Heart right ventricle (tissue), 16 donors: ENCODE results near the gene FEV. TPM values are rescaled to one million over a fixed set of nuclear protein-coding genes. Genes with fewer than 3 reads are reported as not detected.

ENCODE experiments used
- ATAC-seq, 8 donors: fragments of 200-7000 bp; cut with Tn5 transposase; one replicate each; pipeline ENCODE4 v1.9.1; 2020; ENCODE audit warnings: mild to moderate bottlenecking in 8 of 8, moderate library complexity in 8 of 8, moderate number of reproducible peaks in 1 of 8
- DNase-seq, 2 donors: peaks; one replicate each; pipeline ENCODE4 v3.0.0-alpha.2; 2020
- H3K27ac ChIP-seq, 10 donors: fragments of 200-600 bp; sonication (generic) in 2 of 10; one replicate each; pipeline versions ENCODE4 v1.5.0 to v1.8.0; 2020 to 2022; ENCODE audit warnings: mild to moderate bottlenecking in 3 of 10
- H3K27me3 ChIP-seq, 7 donors: fragments of 200-600 bp; one replicate each; pipeline ENCODE4 v1.8.0; 2021 to 2022; ENCODE audit warnings: mild to moderate bottlenecking in 2 of 7
- H3K36me3 ChIP-seq, 9 donors: fragments of 200-600 bp; sonication (generic) in 1 of 9; one replicate each; pipeline versions ENCODE4 v1.5.0 to v1.8.0; 2020 to 2022; ENCODE audit warnings: mild to moderate bottlenecking in 2 of 9
- H3K4me1 ChIP-seq, 9 donors: fragments of 200-600 bp; sonication (generic) in 1 of 9; one replicate each; pipeline versions ENCODE4 v1.5.0 to v1.8.0; 2020 to 2022; ENCODE audit warnings: mild to moderate bottlenecking in 4 of 9
- H3K4me3 ChIP-seq, 10 donors: fragments of 200-600 bp; sonication (generic) in 2 of 10; one replicate each; pipeline versions ENCODE4 v1.5.0 to v1.8.0; 2020 to 2022; ENCODE audit warnings: mild to moderate bottlenecking in 7 of 10, moderate library complexity in 2 of 10
- H3K9me3 ChIP-seq, 11 donors: fragments of 200-600 bp in 10 of 11; sonication (generic) in 2 of 11; one replicate each; pipeline versions ENCODE4 v1.5.0 to v1.8.0; 2013 to 2022; ENCODE audit warnings: mild to moderate bottlenecking in 2 of 11, control low read depth in 1 of 11, moderate library complexity in 1 of 11
- WGBS, 2 donors: extraction: QIAGEN DNeasy Blood & Tissue Kit; methylation state at CpG; one replicate each; pipeline ENCODE4 v1.1.7; 2013; ENCODE audit warnings: inconsistent platforms in 1 of 2; 5-methylcytosine and 5-hydroxymethylcytosine counted together
- intact Hi-C, 10 donors: fragments of 100-400 bp; cut with DNase I; formaldehyde crosslinking; loops; one replicate each; pipeline versions ENCODE4 v1.11.1 to v1.14.2; 2022
- polyA plus RNA-seq, 2 donors: library from polyadenylated mRNA; stranded (reverse); fragments of 200-250 nt; gene quantifications; one replicate each; pipeline ENCODE4 v1.2.3, GENCODE V29; 2013
- total RNA-seq, 10 donors: library from RNA; stranded (reverse); fragmentation: NEBNext Ultra II Directional in 3 of 10; extraction: Animal tissue kit (Norgen Biotek cat#: 25700) in 3 of 10; gene quantifications; one replicate each; pipeline versions ENCODE4 v1.2.1 to v1.2.4, GENCODE V29; 2021 to 2023
- TF ChIP-seq, protein P1 (sequence below), 9 donors: fragments of 200-600 bp; sonication (generic) in 2 of 9; IDR thresholded peaks; one replicate each; pipeline versions ENCODE4 v1.5.0 to v1.8.0; 2021 to 2022; ENCODE audit warnings: antibody characterized with exemption in 9 of 9, mild to moderate bottlenecking in 5 of 9, moderate library complexity in 1 of 9
- donor health status: Arrhythmogenic right ventricular cardiomyopathy.
- donor health status: ischemic (EF 13 %, LVEDD 7.1; RV severe dilation, severe dysfunction).
- donor health status: healthy with polysubstance abuse.
- donor health status: DM: no; HTN: yes; CAD: no.
- donor health status: DM: no; HTN: no; CAD: no.
- donor health status: ischemic (EF 25% LVEDD 6.9; RV normal size, moderate dysfunction).
- donor health status: ischemic (EF 25% LVEDD 5.7; RV mildly dilated, moderate dysfunction).
- donor health status: healthy.
- donor health status: DM: yes; HTN: yes; CAD: no.
- donor health status: Ischemic cardiomyopathy.
- donor health status: ischemic (EF 35%, LVEDD 5.7; RV mildly dilated, moderate dysfunction).
- donor health status: nonischemic (EF 11% LVEDD 7.7; RV severe dilation, severe dysfunction).
- donor health status: DM: yes; HTN: yes; CAD: no.
- donor health status: PGD.
- donor health status: ischemic (EF 29% LVEDD 5.4; RV normal size, mild dysfunction).
- donor health status: nonischemic (EF 23%, LVEDD 6.1; RV moderate dilation, normal function).

The FEV gene
- total and polyA plus RNA-seq, 12 donors, result not detected

DNA sequence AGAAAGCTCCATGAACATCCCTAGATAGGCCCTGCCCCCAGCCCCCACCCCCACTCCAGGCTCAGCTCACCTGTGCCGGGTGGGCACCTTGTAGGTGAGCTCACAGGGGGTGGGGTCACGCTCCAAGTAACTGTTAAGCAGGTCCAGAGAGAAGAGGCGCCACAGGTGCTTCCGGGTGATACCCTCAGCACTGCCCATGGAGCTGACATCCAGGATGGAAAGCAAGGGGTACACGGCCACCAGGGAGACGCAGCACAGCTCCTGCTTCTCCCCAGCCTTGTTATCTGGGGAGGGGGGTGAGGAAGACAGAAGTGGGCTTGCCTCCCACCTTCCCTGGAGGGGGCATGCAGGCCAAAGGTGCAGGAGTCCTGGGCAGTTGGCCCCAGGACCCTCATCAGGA lies 34.5 kb upstream of the FEV start:
- intact Hi-C loops, result no loop called here
- ATAC-seq (no peak), DNase-seq (no peak)
- Histone ChIP-seq H3K9me3 (no peaks in the 10 kb centered on the region), H3K27me3 (peaks cover 0 to 36% (median 6%) of the 10 kb centered on the region in 7 donors), H3K27ac (no peak overlapping the region), H3K4me3 (no peak overlapping the region), H3K36me3 (no peaks in the 10 kb centered on the region), H3K4me1 (no peaks in the 10 kb centered on the region)
- WGBS, 2 donors, result 77 to 79% methylated on average over 6 of the region's 6 CpGs
- TF ChIP-seq, protein P1, sequence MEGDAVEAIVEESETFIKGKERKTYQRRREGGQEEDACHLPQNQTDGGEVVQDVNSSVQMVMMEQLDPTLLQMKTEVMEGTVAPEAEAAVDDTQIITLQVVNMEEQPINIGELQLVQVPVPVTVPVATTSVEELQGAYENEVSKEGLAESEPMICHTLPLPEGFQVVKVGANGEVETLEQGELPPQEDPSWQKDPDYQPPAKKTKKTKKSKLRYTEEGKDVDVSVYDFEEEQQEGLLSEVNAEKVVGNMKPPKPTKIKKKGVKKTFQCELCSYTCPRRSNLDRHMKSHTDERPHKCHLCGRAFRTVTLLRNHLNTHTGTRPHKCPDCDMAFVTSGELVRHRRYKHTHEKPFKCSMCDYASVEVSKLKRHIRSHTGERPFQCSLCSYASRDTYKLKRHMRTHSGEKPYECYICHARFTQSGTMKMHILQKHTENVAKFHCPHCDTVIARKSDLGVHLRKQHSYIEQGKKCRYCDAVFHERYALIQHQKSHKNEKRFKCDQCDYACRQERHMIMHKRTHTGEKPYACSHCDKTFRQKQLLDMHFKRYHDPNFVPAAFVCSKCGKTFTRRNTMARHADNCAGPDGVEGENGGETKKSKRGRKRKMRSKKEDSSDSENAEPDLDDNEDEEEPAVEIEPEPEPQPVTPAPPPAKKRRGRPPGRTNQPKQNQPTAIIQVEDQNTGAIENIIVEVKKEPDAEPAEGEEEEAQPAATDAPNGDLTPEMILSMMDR (IDR thresholded peaks at IDR 0.05), result no peak

DNA sequence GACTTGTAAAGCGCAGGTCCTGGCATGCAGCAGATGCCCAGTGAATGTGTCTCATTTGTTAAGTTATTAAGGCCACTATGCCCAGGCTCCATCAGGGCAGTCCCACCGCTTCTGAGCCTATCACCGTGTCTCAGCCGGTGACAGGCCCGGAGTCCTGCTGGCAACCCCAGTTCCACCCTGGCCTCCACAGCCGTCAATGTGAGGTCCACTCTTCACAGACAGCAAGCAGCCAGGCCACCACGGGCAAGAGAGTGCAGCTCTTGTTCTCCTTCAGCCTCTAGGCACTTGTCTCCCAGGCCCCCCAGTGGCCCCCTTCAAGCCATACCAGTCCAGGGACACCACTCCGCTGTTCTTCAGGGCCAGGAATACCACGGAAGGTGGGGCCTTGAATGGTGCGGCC lies 33.7 kb upstream of the FEV start:
- TF ChIP-seq, protein P1 (IDR thresholded peaks at IDR 0.05), result no peak
- H3K27ac ChIP-seq, result no peak overlapping the region
- ATAC-seq, result no peak
- H3K27me3 ChIP-seq, result peaks cover 0 to 38% (median 7%) of the 10 kb centered on the region in 7 donors
- H3K9me3 ChIP-seq, result no peaks in the 10 kb centered on the region
- no peaks in the 10 kb centered on the region for H3K36me3 ChIP-seq
- WGBS, 2 donors, result 83 to 84% methylated on average over 10 of the region's 10 CpGs
- no peak overlapping the region for H3K4me3 ChIP-seq
- no peak for DNase-seq
- intact Hi-C loops, result no loop called here
- no peaks in the 10 kb centered on the region for H3K4me1 ChIP-seq

DNA sequence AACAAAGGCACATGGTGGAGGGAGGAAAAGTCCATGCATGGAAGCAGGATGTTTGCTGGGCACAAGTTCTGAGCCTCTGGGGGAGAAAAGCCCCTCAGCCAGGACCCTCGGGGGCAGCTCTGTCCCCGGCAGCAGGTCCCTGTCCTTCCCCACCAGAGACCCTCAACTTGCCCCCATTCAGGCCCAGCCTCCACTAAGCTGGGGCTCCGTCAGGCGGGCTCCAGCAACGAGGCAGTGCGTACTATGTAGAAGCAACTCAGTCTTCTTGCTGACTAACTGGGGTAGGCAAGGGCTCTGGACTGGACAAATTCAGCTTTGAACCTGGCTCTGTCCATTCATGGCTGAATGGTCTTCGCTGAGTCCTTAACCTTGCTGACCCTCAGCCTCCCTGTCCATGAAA lies 33.3 kb upstream of the FEV start:
- Histone ChIP-seq H3K36me3 (no peaks in the 10 kb centered on the region), H3K4me1 (no peaks in the 10 kb centered on the region), H3K27me3 (peaks cover 0 to 41% (median 11%) of the 10 kb centered on the region in 7 donors), H3K4me3 (no peak overlapping the region), H3K9me3 (no peaks in the 10 kb centered on the region), H3K27ac (no peak overlapping the region)
- intact Hi-C loops, result no loop called here
- no peak for ATAC-seq
- WGBS, 2 donors, result 82 to 92% methylated on average over 7 of the region's 7 CpGs
- DNase-seq, result no peak
- TF ChIP-seq, protein P1 (IDR thresholded peaks at IDR 0.05), result no peak

DNA sequence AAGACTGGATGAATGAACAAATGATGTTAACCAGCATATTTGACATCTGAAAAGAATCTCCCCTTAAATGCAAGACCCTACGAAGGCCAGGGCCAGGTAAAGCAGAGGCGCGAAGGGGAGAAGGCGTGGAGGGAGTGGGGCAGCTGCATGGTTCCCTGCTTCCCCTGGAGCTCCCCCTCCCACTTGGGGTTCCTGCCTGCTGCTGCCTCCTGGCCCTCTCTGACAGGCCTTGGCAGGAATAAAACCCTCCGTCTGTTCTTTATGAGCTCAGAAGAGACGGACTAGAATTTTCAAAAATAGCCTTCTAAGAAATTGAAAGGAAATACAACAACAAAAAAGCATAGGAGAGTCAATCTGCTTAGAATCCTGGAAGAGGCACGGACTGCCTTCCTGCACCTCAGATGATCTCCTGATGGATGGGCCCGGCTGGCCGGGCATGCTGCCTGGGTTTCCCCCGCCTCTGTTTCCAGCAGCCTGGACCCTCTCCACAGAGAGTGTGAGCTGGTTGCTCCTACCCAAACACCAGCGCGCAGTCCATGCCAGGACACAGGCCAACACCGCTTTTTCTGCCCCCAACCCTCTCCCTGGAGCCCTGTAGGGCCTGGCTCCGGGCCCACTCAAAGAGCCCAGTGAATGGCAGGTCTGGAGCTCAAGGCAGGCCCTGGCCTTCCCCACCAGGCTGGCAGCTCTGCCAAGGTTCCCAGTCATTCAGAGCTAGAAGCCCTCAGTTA lies 32.4 kb upstream of the FEV start:
- TF ChIP-seq, protein P1 (IDR thresholded peaks at IDR 0.05), result no peak
- no peak for DNase-seq
- Histone ChIP-seq H3K36me3 (no peaks in the 10 kb centered on the region), H3K27ac (no peak overlapping the region), H3K4me1 (no peaks in the 10 kb centered on the region), H3K4me3 (no peak overlapping the region), H3K9me3 (no peaks in the 10 kb centered on the region), H3K27me3 (peaks cover 0 to 39% (median 18%) of the 10 kb centered on the region in 7 donors)
- intact Hi-C loops, result no loop called here
- WGBS, 2 donors, result 71 to 72% methylated on average over 14 of the region's 14 CpGs
- ATAC-seq, result no peak
